T-cell (primary cell): ENCODE results near the gene CHRNA4. TPM values are rescaled to one million over a fixed set of nuclear protein-coding genes. Genes with fewer than 3 reads are reported as not detected.

Experiments used
- ATAC-seq, 4 experiments: fragments of 200-7000 bp in 3 of 4; fragments of 150-1000 bp in 1 of 4; cut with Tn5 transposase; replicated peaks in 1 of 4; 1 replicate in 3 of 4; 2 replicates in 1 of 4; pipeline ENCODE4 v1.10.0; 2021; ENCODE audit warnings: moderate library complexity in 3 of 4, mild to moderate bottlenecking in 2 of 4, moderate number of reproducible peaks in 1 of 4
- CTCF ChIA-PET, 2 donors: fragments of 300-600 bp; sonication (Branson Sonifier 250); formaldehyde crosslinking; loops; one replicate each; lab custom pipeline; 2022; ENCODE audit warnings: antibody characterized with exemption in 2 of 2; lab: Charles Lee
- POLR2A ChIA-PET, 2 donors: fragments of 300-600 bp; sonication (Branson Sonifier 250); formaldehyde crosslinking; loops; one replicate each; lab custom pipeline; 2022; ENCODE audit warnings: antibody characterized with exemption in 2 of 2; lab: Charles Lee
- DNase-seq, 35 experiments: peaks; one replicate each; pipeline versions ENCODE4 v3.0.0 to v3.0.0-alpha.2; 2013 to 2023
- H3K27ac ChIP-seq: one replicate; pipeline ENCODE4 v1.5.1; 2013; ENCODE audit warnings: low read length
- H3K27me3 ChIP-seq, 2 experiments: replicated peaks in 1 of 2; 1 replicate in 1 of 2; 2 replicates in 1 of 2; pipeline versions ENCODE4 v1.6.1 to v1.7.0; 2013; ENCODE audit warnings: low read length in 1 of 2, mixed read lengths in 1 of 2; ENCODE audit not compliant: control insufficient read depth in 2 of 2, insufficient read depth in 2 of 2; ENCODE audit errors: extremely low read depth in 1 of 2
- H3K36me3 ChIP-seq, 2 donors: 1 replicate in 1 of 2; 2 replicates in 1 of 2; pipeline versions ENCODE4 v1.6.1 to v1.7.0; 2013; ENCODE audit warnings: low read length in 1 of 2; ENCODE audit not compliant: control insufficient read depth in 2 of 2, insufficient read depth in 1 of 2; ENCODE audit errors: extremely low read depth in 1 of 2
- H3K4me1 ChIP-seq, 2 experiments: 1 replicate in 1 of 2; 2 replicates in 1 of 2; pipeline versions ENCODE4 v1.6.1 to v1.7.0; 2013; ENCODE audit warnings: low read length in 2 of 2, mixed read lengths in 1 of 2; ENCODE audit not compliant: insufficient read depth in 2 of 2, control insufficient read depth in 1 of 2; ENCODE audit errors: extremely low read depth in 1 of 2
- H3K4me3 ChIP-seq, 2 donors: 1 replicate in 1 of 2; 2 replicates in 1 of 2; pipeline versions ENCODE4 v1.5.1 to v1.7.0; 2013; ENCODE audit warnings: mild to moderate bottlenecking in 2 of 2, low read length in 1 of 2, moderate library complexity in 1 of 2; ENCODE audit not compliant: control insufficient read depth in 1 of 2; ENCODE audit errors: extremely low read depth in 1 of 2
- H3K9me3 ChIP-seq: 2 replicates; pipeline ENCODE4 v1.7.0; 2013
- H3K27ac Mint-ChIP-seq, 2 donors: one replicate each; pipeline ENCODE4 v1.8.0; 2020 to 2021; ENCODE audit warnings: mild to moderate bottlenecking in 2 of 2, mixed read lengths in 2 of 2
- H3K27me3 Mint-ChIP-seq, 2 donors: one replicate each; pipeline ENCODE4 v1.8.0; 2021 to 2022; ENCODE audit warnings: mixed read lengths in 2 of 2
- H3K36me3 Mint-ChIP-seq: one replicate; pipeline ENCODE4 v1.8.0; 2021; ENCODE audit warnings: mixed read lengths
- H3K4me1 Mint-ChIP-seq, 3 donors: one replicate each; pipeline ENCODE4 v1.8.0; 2020 to 2022; ENCODE audit warnings: mixed read lengths in 3 of 3, mild to moderate bottlenecking in 1 of 3
- H3K4me3 Mint-ChIP-seq, 3 donors: one replicate each; pipeline ENCODE4 v1.8.0; 2020 to 2022; ENCODE audit warnings: mild to moderate bottlenecking in 3 of 3, mixed read lengths in 3 of 3, moderate library complexity in 3 of 3
- H3K9me3 Mint-ChIP-seq, 3 donors: one replicate each; pipeline ENCODE4 v1.8.0; 2020 to 2022; ENCODE audit warnings: mixed read lengths in 3 of 3
- WGBS: methylation state at CpG from one replicate; pipeline ENCODE4 v1.1.5; 2013; ENCODE audit warnings: missing lambda C conversion rate; ENCODE audit not compliant: insufficient coverage; 5-methylcytosine and 5-hydroxymethylcytosine counted together
- total RNA-seq, 35 experiments: library from RNA in 6 of 35; stranded (reverse) in 6 of 35; fragments of 120-200 nt in 1 of 35; gene quantifications; one replicate each; pipeline versions ENCODE4 v1.2.1 to v1.2.4 and lab custom pipeline; 2013 to 2026

Gene CHRNA4
- total RNA-seq, 5 donors from 2014 or later (not counting 1 experiment from before 2014, with no cell fraction given) = not detected

GRCh38 chr20:63379296-63379695 lies 18.1 kb upstream of the CHRNA4 start:
- CTCF ChIA-PET = no interaction called here
- no peaks in the 10 kb centered on the region for H3K9me3 ChIP-seq
- H3K36me3 ChIP-seq = no peaks in the 10 kb centered on the region
- H3K9me3 Mint-ChIP-seq = no peaks in the 10 kb centered on the region
- 84% methylated on average over 10 of the region's 11 CpGs for WGBS
- H3K4me3 Mint-ChIP-seq = no peak overlapping the region
- peaks cover 2 to 94% of the 10 kb centered on the region in 2 experiments for H3K27me3 ChIP-seq
- no peaks in the 10 kb centered on the region for H3K36me3 Mint-ChIP-seq
- no peak overlapping the region for H3K27ac Mint-ChIP-seq
- POLR2A ChIA-PET = no interaction called here
- ATAC-seq (no peak), DNase-seq (no peak)
- H3K27ac ChIP-seq = no peak overlapping the region
- H3K27me3 Mint-ChIP-seq = peaks cover 4 to 35% of the 10 kb centered on the region in 2 donors
- H3K4me3 ChIP-seq = no peak overlapping the region
- H3K4me1 Mint-ChIP-seq = no peaks in the 10 kb centered on the region
- H3K4me1 ChIP-seq = peaks cover 0 to 5% of the 10 kb centered on the region in 2 experiments

GRCh38 chr20:63378626-63379025 lies 17.5 kb upstream of the CHRNA4 start:
- DNase-seq (no peak), ATAC-seq (no peak)
- Mint-ChIP-seq H3K36me3 (no peaks in the 10 kb centered on the region), H3K27ac (no peak overlapping the region), H3K4me1 (no peaks in the 10 kb centered on the region), H3K27me3 (peaks cover 4 to 39% of the 10 kb centered on the region in 2 donors), H3K9me3 (no peaks in the 10 kb centered on the region), H3K4me3 (no peak overlapping the region)
- ChIA-PET CTCF (no interaction called here), POLR2A (interaction anchor here in 1 of 2 donors (0.6 kb wide), 1 partner anchor 744 kb away, joined by 3 read pairs; no protein-coding TSS in a partner anchor)
- Histone ChIP-seq H3K36me3 (no peaks in the 10 kb centered on the region), H3K9me3 (no peaks in the 10 kb centered on the region), H3K4me1 (peaks cover 0 to 5% of the 10 kb centered on the region in 2 experiments), H3K27me3 (peaks cover 2 to 95% of the 10 kb centered on the region in 2 experiments), H3K27ac (no peak overlapping the region), H3K4me3 (no peak overlapping the region)
- 67% methylated on average over 11 of the region's 12 CpGs for WGBS

GRCh38 chr20:63377951-63378381 lies 16.8 kb upstream of the CHRNA4 start:
- H3K9me3 Mint-ChIP-seq = no peaks in the 10 kb centered on the region
- H3K36me3 Mint-ChIP-seq = no peaks in the 10 kb centered on the region
- Histone ChIP-seq H3K9me3 (no peaks in the 10 kb centered on the region), H3K4me3 (no peak overlapping the region), H3K4me1 (peaks cover 0 to 5% of the 10 kb centered on the region in 2 experiments), H3K27ac (no peak overlapping the region), H3K27me3 (peaks cover 2 to 95% of the 10 kb centered on the region in 2 experiments), H3K36me3 (no peaks in the 10 kb centered on the region)
- ChIA-PET CTCF (interaction anchor here in 1 of 2 donors (0.6 kb wide), 1 partner anchor 178 kb away, joined by 3 read pairs; no protein-coding TSS in a partner anchor), POLR2A (interaction anchor here in 1 of 2 donors (0.6 kb wide), 1 partner anchor 745 kb away, joined by 3 read pairs; no protein-coding TSS in a partner anchor)
- peaks cover 5 to 38% of the 10 kb centered on the region in 2 donors for H3K27me3 Mint-ChIP-seq
- H3K4me1 Mint-ChIP-seq = no peaks in the 10 kb centered on the region
- ATAC-seq (no peak), DNase-seq (no peak)
- no peak overlapping the region for H3K4me3 Mint-ChIP-seq
- WGBS = 56% methylated on average over 10 of the region's 15 CpGs
- no peak overlapping the region for H3K27ac Mint-ChIP-seq

- no peaks in the 10 kb centered on the region for H3K9me3 Mint-ChIP-seq
- H3K27ac Mint-ChIP-seq = no peak overlapping the region
- CTCF ChIA-PET = interaction anchor here in 1 of 2 donors (0.6 kb wide), 1 partner anchor 177 kb away, joined by 3 read pairs; no protein-coding TSS in a partner anchor
- H3K27me3 Mint-ChIP-seq = peaks cover 9 to 39% of the 10 kb centered on the region in 2 donors
- no peak for ATAC-seq
- peaks cover 0 to 5% of the 10 kb centered on the region in 2 experiments for H3K4me1 ChIP-seq
- peaks cover 2 to 92% of the 10 kb centered on the region in 2 experiments for H3K27me3 ChIP-seq
- no peak for DNase-seq
- no peaks in the 10 kb centered on the region for H3K36me3 ChIP-seq
- H3K36me3 Mint-ChIP-seq = no peaks in the 10 kb centered on the region
- no peaks in the 10 kb centered on the region for H3K4me1 Mint-ChIP-seq
- POLR2A ChIA-PET = no interaction called here
- H3K27ac ChIP-seq = no peak overlapping the region
- no peaks in the 10 kb centered on the region for H3K9me3 ChIP-seq
- no peak overlapping the region for H3K4me3 Mint-ChIP-seq
- WGBS = 15% methylated on average over 23 of the region's 32 CpGs
- no peak overlapping the region for H3K4me3 ChIP-seq
These were observed 16.2 kb upstream of the CHRNA4 start for GRCh38 chr20:63377256-63377941.

GRCh38 chr20:63376283-63377250 lies 15.4 kb upstream of the CHRNA4 start:
- Histone ChIP-seq H3K27ac (no peak overlapping the region), H3K27me3 (peaks cover 2 to 88% of the 10 kb centered on the region in 2 experiments), H3K9me3 (no peaks in the 10 kb centered on the region), H3K4me1 (no peaks in the 10 kb centered on the region), H3K36me3 (no peaks in the 10 kb centered on the region), H3K4me3 (no peak overlapping the region)
- CTCF ChIA-PET = no interaction called here
- DNase-seq (no peak), ATAC-seq (no peak)
- Mint-ChIP-seq H3K27me3 (peaks cover 9 to 43% of the 10 kb centered on the region in 2 donors), H3K4me1 (no peaks in the 10 kb centered on the region), H3K4me3 (no peak overlapping the region), H3K27ac (no peak overlapping the region), H3K9me3 (no peaks in the 10 kb centered on the region), H3K36me3 (no peaks in the 10 kb centered on the region)
- WGBS = 72% methylated on average over 24 of the region's 31 CpGs
- POLR2A ChIA-PET = no interaction called here

- peaks cover 2 to 88% of the 10 kb centered on the region in 2 experiments for H3K27me3 ChIP-seq
- no peak for DNase-seq
- WGBS = 61% methylated on average over 2 of the region's 3 CpGs
- no peak overlapping the region for H3K4me3 ChIP-seq
- H3K27me3 Mint-ChIP-seq = peaks cover 9 to 45% of the 10 kb centered on the region in 2 donors
- H3K36me3 ChIP-seq = no peaks in the 10 kb centered on the region
- H3K9me3 Mint-ChIP-seq = no peaks in the 10 kb centered on the region
- H3K27ac ChIP-seq = no peak overlapping the region
- no peak overlapping the region for H3K4me3 Mint-ChIP-seq
- ChIA-PET POLR2A (no interaction called here), CTCF (no interaction called here)
- ATAC-seq = no peak
- H3K4me1 Mint-ChIP-seq = no peaks in the 10 kb centered on the region
- no peaks in the 10 kb centered on the region for H3K36me3 Mint-ChIP-seq
- no peaks in the 10 kb centered on the region for H3K9me3 ChIP-seq
- H3K4me1 ChIP-seq = no peaks in the 10 kb centered on the region
- H3K27ac Mint-ChIP-seq = no peak overlapping the region
These were observed 14.3 kb upstream of the CHRNA4 start for GRCh38 chr20:63375438-63375837.
